GM10248 (cell line): ENCODE measurements around the gene KIF18B.
A peak's percentile ranks its signal among the peaks of the same experiment; 100 is the strongest.

ENCODE experiments used
- CTCF ChIA-PET: fragments of 300-600 bp; sonication (Branson Sonifier 250); formaldehyde crosslinking; extraction: SDS; loops from one replicate; lab custom pipeline; 2021; ENCODE audit warnings: antibody characterized with exemption; lab: Yijun Ruan, JAX
- POLR2A ChIA-PET: fragments of 350-650 bp; sonication (Branson Sonifier 250); formaldehyde crosslinking; extraction: SDS; loops from one replicate; lab custom pipeline; 2020; ENCODE audit warnings: antibody characterized with exemption; lab: Yijun Ruan, JAX
- DNase-seq: peaks from one replicate; pipeline ENCODE4 v3.0.0; 2012; ENCODE audit errors: extremely low spot score
- CTCF ChIP-seq: IDR thresholded peaks from 2 replicates; pipeline ENCODE4 v1.5.1; 2012; ENCODE audit warnings: mild to moderate bottlenecking, low read depth; ENCODE audit errors: extremely low read depth, missing control alignments, control extremely low read depth

The KIF18B gene

GRCh38 chr17:44922136-44922535 is 25.4 kb downstream of the KIF18B start:
- CTCF ChIA-PET, result interaction anchor here (1.2 to 12.6 kb wide), 10 partner anchors 8 to 213 kb away, joined by 3 to 196 read pairs (median 22); partner anchors contain the start of genes ACBD4 and PLCD3
- POLR2A ChIA-PET, result no interaction called here
- TF ChIP-seq CTCF, result no peak
- DNase-seq, result no peak

- DNase-seq, result peak; percentile 17
Measured at GRCh38 chr17:44921122-44921882, 26.3 kb downstream of the KIF18B start.

GRCh38 chr17:44920565-44920940 is 27.0 kb downstream of the KIF18B start:
- ChIA-PET CTCF (interaction anchor here (0.7 to 12.6 kb wide), 52 partner anchors 10 to 278 kb away, joined by 3 to 196 read pairs (median 5); partner anchors contain the start of genes ACBD4, HEXIM1, NMT1 and PLCD3), POLR2A (interaction anchor here (0.9 to 1.7 kb wide), 2 partner anchors 228 to 232 kb away, joined by 3 to 11 read pairs; partner anchors contain the start of gene HEXIM1)
- peak; percentile 38 for DNase-seq
- TF ChIP-seq CTCF, result no peak

More at GRCh38 chr17:44921122-44921882, 26.3 kb downstream of the KIF18B start:
- no peak for TF ChIP-seq CTCF
- ChIA-PET CTCF (interaction anchor here (1.1 to 12.6 kb wide), 24 partner anchors 9 to 277 kb away, joined by 3 to 196 read pairs (median 8); partner anchors contain the start of genes ACBD4 and PLCD3), POLR2A (interaction anchor here (1.7 kb wide), 1 partner anchor 227 kb away, joined by 11 read pairs; the partner anchor contains the start of gene HEXIM1)

GRCh38 chr17:44919885-44920564 is 27.5 kb downstream of the KIF18B start:
- POLR2A ChIA-PET, result interaction anchor here (0.9 to 1.7 kb wide), 2 partner anchors 229 to 232 kb away, joined by 3 to 11 read pairs; partner anchors contain the start of gene HEXIM1
- DNase-seq, result peak; percentile 90
- TF ChIP-seq CTCF, result peak; percentile 92
- CTCF ChIA-PET, result interaction anchor here (0.7 to 12.6 kb wide), 53 partner anchors 10 to 278 kb away, joined by 3 to 196 read pairs (median 5); partner anchors contain the start of genes ACBD4, HEXIM1, NMT1 and PLCD3

- ChIA-PET POLR2A (interaction anchor here (0.6 kb wide), 1 partner anchor 493 kb away, joined by 4 read pairs; no protein-coding TSS in a partner anchor), CTCF (interaction anchor here (0.9 to 12.6 kb wide), 30 partner anchors 9 to 279 kb away, joined by 3 to 196 read pairs (median 6); partner anchors contain the start of genes ACBD4 and PLCD3)
- no peak for TF ChIP-seq CTCF
- no peak for DNase-seq
Measured at GRCh38 chr17:44919411-44919810, 28.2 kb downstream of the KIF18B start.

- CTCF ChIA-PET, result interaction anchor here (0.8 to 12.6 kb wide), 14 partner anchors 8 to 279 kb away, joined by 3 to 196 read pairs (median 4); partner anchors contain the start of genes ACBD4 and EFTUD2
- TF ChIP-seq CTCF, result no peak
- POLR2A ChIA-PET, result interaction anchor here (0.6 kb wide), 1 partner anchor 1144 kb away, joined by 3 read pairs; no protein-coding TSS in a partner anchor
- DNase-seq, result no peak
Measured at GRCh38 chr17:44918006-44918405, 29.6 kb downstream of the KIF18B start.
